Gastroesophageal sphincter (tissue), 4 donors: ENCODE measurements around the gene PERCC1. TPM values are rescaled to one million over a fixed set of nuclear protein-coding genes. Genes with fewer than 3 reads are reported as not detected.
A peak's percentile ranks its signal among the peaks of the same experiment; 100 is the strongest.

Experiments
- ATAC-seq: fragments of 150-250 bp; one replicate; pipeline ENCODE4 v1.9.1; 2016; ENCODE audit warnings: mild to moderate bottlenecking, moderate library complexity
- H3K27ac ChIP-seq, 4 donors: fragments of 200-600 bp; sonication (generic) in 3 of 4; 1 replicate in 3 of 4; 2 replicates in 1 of 4; pipeline ENCODE4 v1.5.1; 2016 to 2019
- H3K27me3 ChIP-seq: fragments of 200-600 bp; sonication (generic); one replicate; pipeline ENCODE4 v1.5.1; 2019
- H3K36me3 ChIP-seq, 2 donors: fragments of 200-600 bp; sonication (generic); one replicate each; pipeline ENCODE4 v1.5.1; 2019; ENCODE audit warnings: control low read depth in 1 of 2
- H3K4me1 ChIP-seq, 3 donors: fragments of 200-600 bp; sonication (generic); 1 replicate in 2 of 3; 2 replicates in 1 of 3; pipeline ENCODE4 v1.5.1; 2016 to 2019; ENCODE audit warnings: control low read depth in 2 of 3
- H3K4me3 ChIP-seq, 2 donors: fragments of 200-600 bp; sonication (generic); one replicate each; pipeline ENCODE4 v1.5.1; 2019; ENCODE audit warnings: mild to moderate bottlenecking in 1 of 2, moderate library complexity in 1 of 2
- H3K9me3 ChIP-seq, 3 donors: fragments of 200-600 bp; sonication (generic); one replicate each; pipeline ENCODE4 v1.5.1; 2017 to 2019; ENCODE audit warnings: control low read depth in 2 of 3
- EP300 ChIP-seq: sonication (generic); formaldehyde crosslinking; IDR thresholded peaks from one replicate; pipeline ENCODE4 v1.6.1; 2017; ENCODE audit warnings: antibody characterized with exemption, mild to moderate bottlenecking
- POLR2A ChIP-seq, 2 donors: fragments of 450-650 bp; IDR thresholded peaks; one replicate each; pipeline ENCODE4 v1.6.1; 2017; ENCODE audit warnings: antibody characterized with exemption in 2 of 2, mild to moderate bottlenecking in 2 of 2, moderate library complexity in 1 of 2
- POLR2AphosphoS5 ChIP-seq: sonication (generic); formaldehyde crosslinking; IDR thresholded peaks from one replicate; pipeline ENCODE4 v1.6.1; 2017; ENCODE audit warnings: antibody characterized with exemption
- WGBS, 2 donors: methylation state at CpG; one replicate each; pipeline ENCODE4 v1.1.5; 2018; ENCODE audit warnings: low coverage in 1 of 2; 5-methylcytosine and 5-hydroxymethylcytosine counted together
- total RNA-seq, 4 donors: library from RNA; depleted of rRNA; stranded (reverse); fragments of >200 nt; gene quantifications; one replicate each; pipeline ENCODE4 v1.1.0, GENCODE V29; 2016
- TF ChIP-seq, protein P1 (sequence below), 4 experiments: fragments of 200-600 bp in 2 of 4; fragments of 450-650 bp in 2 of 4; sonication (generic) in 1 of 4; IDR thresholded peaks; one replicate each; pipeline ENCODE4 v1.5.1; 2017 to 2019; ENCODE audit warnings: antibody characterized with exemption in 4 of 4, mild to moderate bottlenecking in 2 of 4, moderate library complexity in 2 of 4

Gene PERCC1
- total RNA-seq, 4 donors from 2014 or later = 0.74 TPM; not detected in 3

DNA sequence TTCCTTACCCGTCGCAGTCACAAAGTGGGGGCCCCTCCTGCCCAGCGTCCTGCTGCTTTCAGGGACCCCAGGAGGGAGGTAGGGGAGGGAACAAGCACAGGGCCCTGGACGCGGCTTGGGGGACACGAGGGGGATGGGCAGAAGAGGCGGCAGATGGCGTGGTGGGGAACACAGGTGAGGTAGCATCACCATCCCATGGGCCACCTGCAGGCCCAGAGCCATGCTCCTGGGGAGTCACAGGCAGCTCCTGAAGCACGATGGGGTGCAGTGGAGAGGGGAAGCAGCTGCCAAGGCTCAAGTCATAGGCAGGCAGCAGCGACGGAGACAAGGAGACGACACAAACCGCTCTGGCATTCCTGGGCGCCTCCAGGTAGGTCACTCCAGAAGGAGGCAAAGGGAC lies 27.1 kb upstream of the PERCC1 start:
- ATAC-seq = no peak
- TF ChIP-seq POLR2AphosphoS5 = no peak
- TF ChIP-seq EP300 = no peak
- TF ChIP-seq POLR2A (IDR thresholded peaks at IDR 0.05) = no peak
- TF ChIP-seq, protein P1, sequence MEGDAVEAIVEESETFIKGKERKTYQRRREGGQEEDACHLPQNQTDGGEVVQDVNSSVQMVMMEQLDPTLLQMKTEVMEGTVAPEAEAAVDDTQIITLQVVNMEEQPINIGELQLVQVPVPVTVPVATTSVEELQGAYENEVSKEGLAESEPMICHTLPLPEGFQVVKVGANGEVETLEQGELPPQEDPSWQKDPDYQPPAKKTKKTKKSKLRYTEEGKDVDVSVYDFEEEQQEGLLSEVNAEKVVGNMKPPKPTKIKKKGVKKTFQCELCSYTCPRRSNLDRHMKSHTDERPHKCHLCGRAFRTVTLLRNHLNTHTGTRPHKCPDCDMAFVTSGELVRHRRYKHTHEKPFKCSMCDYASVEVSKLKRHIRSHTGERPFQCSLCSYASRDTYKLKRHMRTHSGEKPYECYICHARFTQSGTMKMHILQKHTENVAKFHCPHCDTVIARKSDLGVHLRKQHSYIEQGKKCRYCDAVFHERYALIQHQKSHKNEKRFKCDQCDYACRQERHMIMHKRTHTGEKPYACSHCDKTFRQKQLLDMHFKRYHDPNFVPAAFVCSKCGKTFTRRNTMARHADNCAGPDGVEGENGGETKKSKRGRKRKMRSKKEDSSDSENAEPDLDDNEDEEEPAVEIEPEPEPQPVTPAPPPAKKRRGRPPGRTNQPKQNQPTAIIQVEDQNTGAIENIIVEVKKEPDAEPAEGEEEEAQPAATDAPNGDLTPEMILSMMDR (IDR thresholded peaks at IDR 0.05) = no peak
- peaks cover 0 to 19% (median 5%) of the 10 kb centered on the region in 3 donors for H3K4me1 ChIP-seq
- H3K4me3 ChIP-seq = no peak overlapping the region
- H3K9me3 ChIP-seq = no peaks in the 10 kb centered on the region
- WGBS, 2 donors = 40% methylated on average over 1 of the region's 14 CpGs; no CpG with 5 or more reads in 1 of the 2 donors
- H3K27me3 ChIP-seq = no peaks in the 10 kb centered on the region
- H3K27ac ChIP-seq = no peak overlapping the region
- H3K36me3 ChIP-seq = peaks cover 0 to 83% of the 10 kb centered on the region in 2 donors

DNA sequence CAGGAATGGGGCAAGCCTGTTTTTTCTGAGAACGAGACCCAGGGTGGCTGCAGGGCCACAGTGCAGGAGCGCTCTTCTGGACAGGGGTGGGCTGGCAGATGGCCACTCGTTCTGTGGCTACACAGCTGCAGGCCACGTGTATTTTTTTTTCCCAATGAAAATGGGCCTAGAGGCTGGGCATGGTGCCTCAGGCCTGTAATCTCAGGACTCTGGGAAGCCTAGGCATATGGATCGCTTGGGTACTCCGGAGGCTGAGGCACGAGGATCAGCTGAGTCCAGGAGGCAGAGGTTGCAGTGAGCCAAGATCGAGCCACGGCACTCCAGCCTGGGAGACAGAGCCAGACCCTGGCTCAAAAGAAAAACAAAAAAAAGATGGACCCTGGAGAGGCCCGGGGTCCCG lies 23.1 kb upstream of the PERCC1 start:
- H3K27me3 ChIP-seq = no peaks in the 10 kb centered on the region
- H3K27ac ChIP-seq = peak overlapping the region in 3 of 4 donors; percentile 20 to 74 (median 58)
- peaks cover 0 to 53% (median 9%) of the 10 kb centered on the region in 3 donors for H3K4me1 ChIP-seq
- no peak for TF ChIP-seq POLR2AphosphoS5
- ATAC-seq = peak; percentile 22
- H3K36me3 ChIP-seq = peaks cover 0 to 79% of the 10 kb centered on the region in 2 donors
- H3K4me3 ChIP-seq = peak overlapping the region; percentile 2 to 51
- WGBS, 2 donors = 13 to 35% methylated on average over 3 to 7 of the region's 11 CpGs
- no peaks in the 10 kb centered on the region for H3K9me3 ChIP-seq

DNA sequence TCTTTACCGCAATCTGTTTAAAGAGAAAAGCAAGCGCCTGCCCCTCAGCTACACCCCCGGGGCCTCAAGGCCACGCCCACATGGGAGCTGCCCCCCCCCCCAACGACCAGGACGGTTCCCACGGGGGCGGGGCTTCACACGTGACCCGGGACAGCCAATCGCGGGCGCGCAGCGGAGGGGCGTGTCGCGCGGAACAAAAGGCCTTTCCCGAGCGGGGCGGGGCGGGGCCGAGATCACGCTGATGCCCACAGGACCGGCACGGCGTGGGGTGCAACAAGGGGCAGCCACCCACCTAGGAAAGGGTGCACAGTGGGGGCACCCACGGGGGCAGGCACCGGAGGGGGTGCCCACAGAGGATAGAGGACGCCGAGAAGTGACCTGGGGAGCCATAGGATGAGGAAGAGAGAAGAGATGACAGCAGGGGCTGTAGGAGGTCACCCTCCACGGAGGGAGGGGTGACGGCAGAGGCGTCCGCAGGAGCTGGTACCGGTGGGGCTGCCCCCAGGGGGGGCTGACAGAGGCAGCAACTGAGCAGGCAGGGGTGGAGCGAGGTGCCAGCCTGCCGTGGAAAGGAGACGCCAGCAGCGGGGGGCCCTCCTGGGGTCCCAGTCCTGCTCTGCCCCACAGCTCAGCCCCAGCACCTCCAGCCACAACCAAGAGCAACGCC lies 22.6 kb upstream of the PERCC1 start:
- 1 to 3% methylated on average over 6 to 14 of the region's 42 CpGs for WGBS, 2 donors
- H3K36me3 ChIP-seq = peaks cover 0 to 76% of the 10 kb centered on the region in 2 donors
- peak overlapping the region in 3 of 4 donors; percentile 34 to 74 (median 58) for H3K27ac ChIP-seq

DNA sequence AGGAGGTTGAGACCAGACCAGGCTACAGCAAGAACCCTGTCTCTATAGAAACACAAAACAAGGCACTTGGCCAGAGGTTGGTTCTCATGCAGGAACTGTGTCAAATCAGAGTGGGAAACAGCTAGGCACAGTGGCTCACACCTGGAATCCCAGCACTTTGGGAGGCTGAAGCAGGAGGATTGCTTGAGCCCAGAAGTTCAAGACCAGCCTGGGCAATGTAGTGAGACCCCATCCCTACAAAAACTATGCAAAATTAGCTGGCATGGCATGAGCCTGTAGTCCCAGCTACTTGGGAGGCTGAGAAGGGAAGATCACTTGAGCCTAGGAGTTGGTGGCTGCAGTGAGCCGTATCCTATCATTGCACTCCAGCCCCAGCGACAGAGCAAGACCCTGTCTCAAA lies 18.0 kb upstream of the PERCC1 start:
- peaks cover 0 to 38% of the 10 kb centered on the region in 2 donors for H3K36me3 ChIP-seq
- no CpG with 5 or more reads among the region's 2 CpGs for WGBS, 2 donors
- H3K9me3 ChIP-seq = no peaks in the 10 kb centered on the region
- H3K27ac ChIP-seq = no peak overlapping the region
- ATAC-seq = no peak
- peak overlapping the region in 1 of 2 donors; percentile 96 for H3K4me3 ChIP-seq
- no peaks in the 10 kb centered on the region for H3K27me3 ChIP-seq
- no peak for TF ChIP-seq POLR2AphosphoS5
- TF ChIP-seq EP300 = no peak
- TF ChIP-seq POLR2A (IDR thresholded peaks at IDR 0.05) = no peak
- TF ChIP-seq, protein P1 (IDR thresholded peaks at IDR 0.05) = no peak
- peaks cover 0 to 66% (median 9%) of the 10 kb centered on the region in 3 donors for H3K4me1 ChIP-seq

More for the DNA sequence above, 22.6 kb upstream of the PERCC1 start:
- Histone ChIP-seq H3K9me3 (no peaks in the 10 kb centered on the region), H3K4me3 (peak overlapping the region; percentile 2 to 51), H3K4me1 (peaks cover 0 to 58% (median 9%) of the 10 kb centered on the region in 3 donors), H3K27me3 (no peaks in the 10 kb centered on the region)
- no peak for TF ChIP-seq POLR2AphosphoS5
- TF ChIP-seq POLR2A (IDR thresholded peaks at IDR 0.05) = no peak
- no peak for TF ChIP-seq EP300
- TF ChIP-seq, protein P1 (IDR thresholded peaks at IDR 0.05) = no peak
- peak; percentile 95 for ATAC-seq

DNA sequence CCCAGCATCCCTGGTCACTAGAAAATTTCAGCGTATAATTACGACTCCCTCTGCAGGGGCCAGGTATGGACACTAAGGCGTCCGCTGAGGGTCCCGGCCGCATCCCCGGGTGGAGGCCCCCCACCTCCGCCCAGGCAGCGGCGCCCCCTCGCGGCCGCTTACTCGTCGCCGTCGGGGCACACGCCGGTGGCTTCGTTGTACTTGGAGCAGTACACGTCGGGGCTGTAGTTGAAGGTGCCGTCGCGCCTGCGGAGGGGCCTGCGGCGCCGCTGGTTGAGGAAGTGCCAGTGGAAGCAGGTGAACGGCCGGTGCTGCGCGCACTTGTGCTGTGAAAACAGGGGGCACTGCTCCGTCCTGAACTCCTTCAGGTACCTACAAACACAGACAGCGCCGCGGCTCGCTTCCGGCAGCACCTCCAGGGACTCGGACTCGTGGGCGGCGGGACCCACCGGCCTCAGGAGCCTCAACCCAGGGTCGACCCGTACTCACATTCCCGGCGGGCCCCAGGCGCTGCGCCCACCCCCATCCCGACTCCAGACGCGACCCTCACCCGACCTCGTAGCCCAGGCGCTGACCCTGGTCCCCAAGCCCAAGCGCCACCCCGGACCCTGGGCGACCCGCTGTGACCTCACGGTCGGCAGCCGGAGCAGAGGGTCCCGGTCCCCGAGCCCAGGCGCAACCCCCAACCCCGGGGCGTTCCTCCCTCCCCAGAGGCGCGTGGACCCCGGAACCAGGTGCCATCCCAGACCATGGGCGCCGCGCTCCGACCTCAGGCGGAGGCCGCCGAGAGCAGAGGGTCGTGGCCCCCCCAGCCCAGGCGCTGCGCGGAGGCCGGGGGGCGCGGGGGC lies 17.0 kb upstream of the PERCC1 start:
- peaks cover 0 to 66% (median 3%) of the 10 kb centered on the region in 3 donors for H3K4me1 ChIP-seq
- H3K27me3 ChIP-seq = no peaks in the 10 kb centered on the region
- H3K36me3 ChIP-seq = peaks cover 0 to 43% of the 10 kb centered on the region in 2 donors
- H3K27ac ChIP-seq = peak overlapping the region; percentile 89 to 91 (median 90)
- TF ChIP-seq, protein P1 (IDR thresholded peaks at IDR 0.05) = peak in 3 of 4 experiments; percentile 50 to 72 (median 63)
- TF ChIP-seq POLR2AphosphoS5 = no peak
- peak; percentile 47 for ATAC-seq
- WGBS, 2 donors = 33% methylated on average over 4 of the region's 85 CpGs; no CpG with 5 or more reads in 1 of the 2 donors
- H3K4me3 ChIP-seq = peak overlapping the region; percentile 96 to 99
- H3K9me3 ChIP-seq = no peaks in the 10 kb centered on the region
